SHP77 (cell line): Measurements from ENCODE around the gene GAK.
"Not testable (repeated sequence)": the region's sequence is repeated elsewhere in the genome, so short reads cannot be mapped to it uniquely, and the experiment has no call there.

Experiments
- DNase-seq, 2 experiments: peaks; one replicate each; lab custom pipeline; 2025; lab: John Stamatoyannopoulos, UW

Gene GAK

DNA sequence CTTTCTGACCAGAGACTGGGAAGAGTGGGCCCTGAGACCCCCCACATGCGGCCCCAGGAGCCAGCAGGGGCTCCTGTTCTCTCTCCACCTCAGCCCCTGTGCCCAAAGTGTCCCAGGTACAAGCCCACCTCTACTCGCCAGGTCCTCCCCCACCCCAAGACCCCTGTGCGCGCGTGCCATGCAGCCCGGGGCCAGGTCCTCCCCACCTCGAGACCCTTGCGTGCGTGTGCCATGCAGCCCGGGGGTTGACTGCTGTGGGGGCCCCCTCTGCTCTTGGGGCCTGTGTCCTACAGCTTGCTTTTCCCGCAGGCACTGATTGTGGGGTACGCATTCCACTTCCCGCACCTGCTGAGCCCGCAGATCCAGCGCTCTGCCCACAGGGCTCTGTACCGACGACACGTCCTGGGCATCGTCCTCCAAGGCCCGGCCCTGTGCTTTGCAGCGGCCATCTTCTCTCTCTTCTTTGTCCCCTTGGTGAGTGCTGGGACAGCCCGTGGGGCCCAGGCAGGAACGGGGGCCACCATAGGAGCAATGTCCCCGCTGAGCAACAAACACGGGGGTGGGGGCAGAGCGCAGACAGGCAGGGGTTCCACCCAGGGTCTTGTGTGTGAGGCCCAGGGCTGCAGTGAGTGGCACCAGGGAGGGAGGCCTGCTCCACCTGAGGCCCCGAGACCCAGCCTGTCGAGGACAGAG is 20.9 kb upstream of the GAK start:
- no peak for DNase-seq

- DNase-seq = no peak
Measured at GRCh38 chr4:951594-952468, 19.7 kb upstream of the GAK start.

GRCh38 chr4:951186-951585 is 19.1 kb upstream of the GAK start:
- no peak for DNase-seq

DNA sequence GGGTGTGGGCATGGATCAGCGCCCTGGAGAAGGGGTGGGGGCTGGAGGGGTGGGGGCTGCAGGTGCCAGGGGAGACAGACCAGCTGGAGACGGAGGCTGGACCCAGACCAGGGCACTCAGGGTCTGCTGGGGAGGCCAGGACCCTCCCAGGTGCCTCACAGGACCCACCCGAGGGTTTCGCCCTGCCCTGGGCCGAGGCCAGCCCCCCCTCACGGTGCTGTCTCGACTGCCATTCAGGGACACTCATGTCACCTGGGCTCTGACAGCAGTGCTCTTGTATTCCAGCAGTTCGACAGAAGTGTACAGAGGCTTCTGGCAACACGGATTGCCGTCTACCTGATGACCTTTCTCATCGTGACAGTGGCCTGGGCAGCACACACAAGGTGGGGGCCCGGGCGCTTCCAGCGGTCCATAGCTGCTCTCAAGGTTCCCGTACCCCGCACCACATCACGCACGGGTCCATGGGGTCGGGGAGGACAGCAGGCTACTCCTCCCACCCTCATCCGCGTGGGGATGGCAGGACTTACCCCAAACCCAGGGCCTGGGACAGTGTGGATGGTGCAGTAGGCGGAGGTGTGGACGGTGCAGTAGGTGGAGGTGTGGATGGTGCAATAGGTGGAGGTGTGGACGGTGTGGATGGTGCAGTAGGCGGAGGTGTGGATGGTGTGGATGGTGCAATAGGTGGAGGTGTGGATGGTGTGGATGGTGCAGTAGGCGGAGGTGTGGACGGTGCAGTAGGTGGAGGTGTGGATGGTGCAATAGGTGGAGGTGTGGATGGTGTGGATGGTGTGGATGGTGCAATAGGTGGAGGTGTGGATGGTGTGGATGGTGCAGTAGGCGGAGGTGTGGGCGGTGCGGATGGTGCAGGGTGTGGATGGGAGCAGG is 18.3 kb upstream of the GAK start:
- DNase-seq = no peak

- DNase-seq = no peak
Measured at GRCh38 chr4:949656-950055, 17.5 kb upstream of the GAK start.

DNA sequence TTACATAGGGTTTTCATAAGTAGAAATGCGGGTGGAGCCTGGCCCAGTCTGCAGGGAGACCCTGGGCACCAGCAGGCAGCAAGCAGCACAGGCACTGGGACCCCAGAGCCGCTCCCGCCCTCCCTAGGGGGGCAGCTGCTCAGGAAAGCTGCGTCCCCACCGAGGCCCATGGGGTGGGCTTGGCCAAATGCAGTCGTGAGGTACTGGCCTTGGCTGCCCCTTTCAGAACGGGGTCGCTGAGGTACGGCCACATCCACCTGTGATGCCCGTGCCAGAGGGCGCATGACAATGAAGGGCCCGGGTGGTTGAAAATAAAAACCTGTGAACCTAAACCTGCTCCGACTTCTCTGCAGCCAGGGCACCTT is 16.8 kb upstream of the GAK start:
- no peak for DNase-seq

GRCh38 chr4:948101-948935 is 16.2 kb upstream of the GAK start:
- DNase-seq = no peak

DNA sequence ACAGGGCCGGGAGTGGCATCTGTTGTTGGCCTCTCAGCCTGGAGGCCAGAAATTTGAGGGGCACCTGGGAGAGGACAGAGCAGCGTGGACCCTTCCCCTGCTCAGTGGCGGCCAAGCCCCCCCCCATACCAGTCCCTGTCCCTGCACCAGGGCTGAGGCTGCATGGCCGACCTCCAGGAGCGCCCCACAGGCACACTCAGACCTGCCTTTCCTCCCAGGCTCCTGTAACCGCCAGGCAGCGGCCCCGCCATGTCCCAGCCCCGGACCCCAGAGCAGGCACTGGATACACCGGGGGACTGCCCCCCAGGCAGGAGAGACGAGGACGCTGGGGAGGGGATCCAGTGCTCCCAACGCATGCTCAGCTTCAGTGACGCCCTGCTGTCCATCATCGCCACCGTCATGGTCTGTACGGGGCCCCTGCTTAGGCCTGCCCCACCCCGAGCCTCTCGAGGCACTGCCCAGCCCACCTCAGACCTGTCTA is 15.4 kb upstream of the GAK start:
- no peak for DNase-seq

DNA sequence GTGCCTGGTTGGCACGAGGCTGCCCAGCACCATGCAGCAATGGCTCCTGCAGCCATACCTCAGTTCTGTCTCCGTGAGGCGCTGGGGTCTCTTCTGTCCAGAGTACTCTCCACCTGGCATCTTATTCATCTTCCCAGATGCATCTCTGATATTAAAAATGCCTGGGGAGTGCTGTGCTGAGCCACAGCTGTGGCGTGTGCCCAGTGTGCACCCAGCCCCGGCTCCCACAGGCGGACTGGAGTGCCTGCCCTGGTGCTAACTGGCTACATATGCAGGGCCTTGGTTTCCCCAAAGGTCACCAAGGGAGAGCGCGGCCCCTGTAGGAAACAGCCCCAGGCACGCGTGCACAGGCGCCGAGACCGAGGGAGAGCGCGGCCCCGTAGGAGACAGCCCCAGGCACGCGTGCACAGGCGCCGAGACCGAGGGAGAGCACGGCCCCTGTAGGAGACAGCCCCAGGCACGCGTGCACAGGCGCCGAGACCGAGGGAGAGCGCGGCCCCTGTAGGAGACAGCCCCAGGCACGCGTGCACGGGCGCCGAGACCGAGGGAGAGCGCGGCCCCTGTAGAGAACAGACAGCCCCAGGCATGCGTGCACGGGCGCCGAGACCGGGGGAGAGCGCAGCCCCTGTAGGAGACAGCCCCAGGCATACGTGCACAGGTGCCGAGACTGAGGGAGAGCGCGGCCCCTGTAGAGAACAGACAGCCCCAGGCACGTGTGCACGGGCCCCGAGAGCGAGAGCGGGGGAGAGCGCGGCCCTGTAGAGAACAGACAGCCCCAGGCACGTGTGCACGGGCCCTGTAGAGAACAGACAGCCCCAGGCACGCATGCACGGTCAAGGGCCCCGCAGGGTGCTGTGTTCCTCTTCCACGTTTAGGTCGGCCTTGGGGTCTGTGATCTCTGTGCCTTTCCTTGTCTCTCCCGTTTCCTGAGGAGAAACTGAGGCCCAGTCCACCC is 14.7 kb upstream of the GAK start:
- DNase-seq = no peak

GRCh38 chr4:946103-946450 is 14.0 kb upstream of the GAK start:
- DNase-seq = no peak

- no peak for DNase-seq
Measured at GRCh38 chr4:945274-946102, 13.4 kb upstream of the GAK start.

DNA sequence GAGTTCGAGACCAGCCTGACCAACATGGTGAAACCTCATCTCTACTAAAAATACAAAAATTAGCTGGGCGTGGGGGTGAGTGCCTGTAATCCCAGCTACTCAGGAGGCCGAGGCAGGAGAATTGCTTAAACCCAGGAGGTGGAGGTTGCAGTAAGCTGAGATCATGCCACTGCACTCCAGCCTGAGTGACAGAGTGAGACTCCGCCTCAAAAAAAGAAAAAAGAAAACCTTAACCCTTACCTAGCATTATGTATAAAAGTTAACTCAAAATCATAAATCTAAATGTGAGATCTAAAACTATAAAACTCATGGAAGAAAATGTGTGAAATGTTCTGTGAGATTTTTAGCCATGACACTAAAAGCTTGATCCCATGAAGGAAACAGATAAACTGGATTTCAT is 7.4 kb upstream of the GAK start:
- DNase-seq = not testable (repeated sequence)

DNA sequence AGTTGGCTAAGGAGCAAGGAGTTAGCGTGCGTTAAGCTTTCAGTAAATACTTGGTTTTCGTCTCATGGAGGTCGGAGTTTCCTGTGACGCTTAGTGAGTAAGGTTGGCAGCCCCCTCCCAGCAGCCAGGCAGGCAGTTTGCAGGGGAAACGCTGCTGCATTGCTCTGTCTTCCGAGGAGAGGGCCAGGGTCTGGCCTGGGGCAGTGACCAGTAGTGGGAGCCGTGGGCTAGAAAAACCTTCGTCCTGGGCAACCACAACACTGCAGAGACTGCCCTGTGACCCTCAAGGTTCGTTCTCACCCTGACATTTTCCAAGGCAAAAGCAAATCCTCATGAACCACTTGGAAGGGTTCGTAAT is 576 bp upstream of the GAK start:
- no peak for DNase-seq

DNA sequence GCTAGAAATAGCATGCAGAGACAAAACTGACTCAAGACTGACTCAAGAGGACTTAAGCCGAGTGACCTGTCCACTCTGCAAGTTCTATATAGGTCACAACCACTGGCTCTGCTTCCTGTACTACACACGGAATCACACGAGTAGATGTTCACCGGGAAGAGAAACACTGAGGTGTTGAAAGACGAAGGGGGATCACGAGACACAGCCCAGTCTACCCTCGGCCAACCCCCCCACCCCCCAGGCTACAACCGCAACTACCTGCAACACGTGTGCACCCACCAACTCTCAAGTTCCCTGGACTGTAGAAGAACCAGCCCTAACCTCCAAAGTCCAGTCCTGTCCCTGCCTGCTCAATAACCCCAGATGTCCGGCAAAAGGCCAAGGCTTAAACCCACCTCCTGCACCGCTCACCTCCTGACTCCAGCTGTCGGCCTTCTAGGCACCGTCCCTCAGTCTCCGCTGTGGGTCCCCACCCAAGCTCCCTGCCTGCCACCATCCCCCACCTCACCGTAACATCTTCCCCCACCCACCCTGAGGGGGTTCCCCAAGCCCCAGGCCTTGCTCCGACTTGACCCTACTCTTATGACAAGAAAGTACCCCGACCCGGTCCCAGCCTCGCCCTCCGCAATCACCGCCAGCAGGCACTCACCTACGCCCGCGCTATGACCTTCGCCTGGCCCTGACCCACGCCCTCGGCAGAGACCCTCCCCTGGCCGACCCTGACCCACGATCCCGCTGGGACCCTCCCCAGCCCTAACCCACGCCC is 739 bp downstream of the GAK start:
- no peak for DNase-seq

DNA sequence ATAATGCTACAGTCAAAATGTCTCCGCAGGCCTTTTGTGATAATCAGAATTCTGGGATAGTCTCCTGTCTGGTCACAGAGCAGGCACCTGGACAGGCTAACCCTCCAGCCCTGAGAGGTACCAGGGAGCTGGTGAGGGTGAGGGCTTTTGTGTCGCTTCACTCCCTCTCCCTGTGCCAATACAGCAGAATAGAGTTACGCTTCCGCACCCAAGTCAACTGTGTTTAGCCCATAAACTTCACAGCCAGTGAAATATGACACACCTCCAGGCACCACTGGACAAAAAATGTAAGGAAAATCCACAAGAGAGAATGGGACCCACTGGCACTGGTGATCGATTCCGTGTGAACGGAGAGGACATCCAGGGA is 1.3 kb downstream of the GAK start:
- no peak for DNase-seq

DNA sequence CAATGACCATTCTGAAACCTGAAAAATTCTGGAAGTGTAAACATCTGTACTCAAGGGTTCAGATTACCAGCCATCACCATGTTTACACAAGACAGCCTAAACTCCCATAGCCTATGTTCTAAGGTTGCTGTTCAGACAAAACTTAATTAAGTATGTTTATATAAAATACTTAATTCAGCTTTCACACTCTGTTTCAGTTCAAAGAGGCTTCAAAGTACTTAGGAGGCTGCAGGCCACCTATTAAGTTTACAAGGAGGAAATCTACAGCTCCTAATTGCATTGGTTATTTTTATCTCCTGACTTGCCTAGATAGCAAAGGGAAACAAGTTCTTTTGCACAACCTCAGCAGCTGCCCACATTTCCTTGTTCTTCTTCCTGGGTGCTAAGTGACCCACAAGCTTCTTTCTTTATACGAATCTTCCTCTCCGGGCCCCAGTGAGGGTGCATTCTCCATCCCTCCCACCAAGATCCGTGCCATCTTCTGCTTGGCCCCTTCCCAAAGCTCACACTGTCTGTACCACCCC is 2.0 kb downstream of the GAK start:
- no peak for DNase-seq

DNA sequence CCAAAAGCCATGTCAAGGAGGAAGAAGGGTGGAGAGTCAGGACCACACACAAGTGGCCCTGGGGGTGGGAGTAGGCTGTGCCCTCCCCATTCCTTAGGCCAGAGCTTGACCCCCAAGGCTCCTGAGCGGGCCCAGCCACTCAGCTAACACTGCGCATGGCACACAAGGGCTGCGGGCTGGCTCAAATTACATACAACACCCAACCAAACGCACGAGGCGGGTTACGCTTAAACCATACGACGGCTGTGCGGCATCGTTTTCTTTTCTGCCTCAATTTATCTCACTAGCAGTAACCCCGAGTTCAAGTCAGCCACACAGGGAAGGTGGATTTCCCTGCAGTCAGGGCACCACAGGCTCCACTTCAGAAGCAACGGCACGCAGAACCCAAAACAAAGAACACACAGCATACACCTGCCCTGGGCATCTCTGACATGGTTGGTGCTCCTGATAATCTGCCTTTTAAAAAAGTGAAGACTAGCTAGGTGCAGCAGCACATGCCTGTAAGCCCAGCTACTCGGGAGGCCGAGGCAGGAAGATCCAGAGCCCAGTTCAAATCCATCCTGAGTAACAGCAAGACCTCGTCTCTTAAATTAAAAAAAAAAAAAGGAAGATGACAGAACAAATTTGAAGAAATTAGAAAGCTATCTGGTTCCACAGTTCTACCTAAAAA is 2.9 kb downstream of the GAK start:
- no peak for DNase-seq

- not testable (repeated sequence) for DNase-seq
Measured at GRCh38 chr4:927566-927965, 4.5 kb downstream of the GAK start.
